HG03565 (cell line): ENCODE measurements around the gene MAGOH.
A peak's percentile ranks its signal among the peaks of the same experiment; 100 is the strongest.
"Not testable (repeated sequence)": the region's sequence is repeated elsewhere in the genome, so short reads cannot be mapped to it uniquely, and the experiment has no call there.

Source experiments
- ATAC-seq: cut with Tn5 transposase; IDR thresholded peaks from one replicate; pipeline ENCODE4 v1.9.1; 2021; ENCODE audit warnings: mild to moderate bottlenecking, moderate library complexity; ENCODE audit not compliant: unreplicated experiment

Gene MAGOH

DNA sequence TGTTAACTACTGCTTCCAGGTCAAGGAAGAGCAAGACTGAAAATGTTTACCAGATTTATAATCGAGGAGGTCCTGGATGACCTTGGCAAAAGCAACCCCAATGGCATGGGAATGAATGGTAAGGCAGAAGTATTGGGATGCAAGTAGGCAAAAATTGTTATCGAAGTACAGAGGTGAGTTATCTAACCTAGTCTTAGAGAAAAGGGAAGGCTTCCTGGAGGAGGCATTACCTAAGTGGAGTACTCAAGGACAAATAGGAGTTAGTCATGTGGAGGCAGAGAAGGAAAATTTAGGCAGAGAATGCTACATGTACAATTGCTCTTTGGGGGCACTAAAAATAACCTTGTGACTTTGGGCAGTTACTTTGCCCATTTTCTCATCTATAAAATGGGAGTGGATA lies 3.5 kb upstream of the MAGOH start:
- ATAC-seq = no peak

DNA sequence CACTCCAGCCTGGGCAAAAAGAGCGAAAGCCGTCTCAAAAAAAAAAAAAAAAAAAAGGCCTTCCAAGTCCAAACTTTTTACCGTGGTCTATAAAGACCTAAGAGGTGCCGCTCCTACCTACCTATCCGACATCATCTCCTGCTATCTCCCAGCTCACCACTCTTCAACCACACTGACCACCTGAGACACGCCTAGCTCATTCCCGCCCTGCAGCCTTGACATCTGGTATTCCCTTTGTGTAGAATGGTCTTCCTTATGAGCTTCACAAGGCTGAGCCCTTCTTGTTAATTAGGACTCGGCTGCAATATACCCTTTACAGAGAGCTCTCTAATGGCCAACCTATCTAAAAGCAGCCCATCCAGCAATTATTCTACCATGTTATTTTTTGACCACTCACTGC lies 680 bp downstream of the MAGOH start:
- ATAC-seq = no peak

DNA sequence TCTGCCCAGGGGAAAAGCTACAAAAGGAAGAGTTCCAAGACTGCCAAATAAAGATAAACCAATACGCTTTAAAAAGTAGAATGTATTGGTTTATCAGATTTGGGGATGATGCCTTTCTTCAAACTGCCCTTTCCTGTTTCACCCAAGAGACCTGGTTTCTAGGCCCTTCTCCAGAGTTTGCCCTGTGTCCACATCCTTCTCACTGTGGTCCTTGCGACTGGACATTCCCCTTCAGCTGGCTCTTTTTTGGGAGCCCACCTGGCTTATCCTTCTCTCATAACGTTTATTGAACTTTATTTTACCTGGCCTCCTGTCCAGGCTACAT lies 17.4 kb downstream of the MAGOH start:
- no peak for ATAC-seq

DNA sequence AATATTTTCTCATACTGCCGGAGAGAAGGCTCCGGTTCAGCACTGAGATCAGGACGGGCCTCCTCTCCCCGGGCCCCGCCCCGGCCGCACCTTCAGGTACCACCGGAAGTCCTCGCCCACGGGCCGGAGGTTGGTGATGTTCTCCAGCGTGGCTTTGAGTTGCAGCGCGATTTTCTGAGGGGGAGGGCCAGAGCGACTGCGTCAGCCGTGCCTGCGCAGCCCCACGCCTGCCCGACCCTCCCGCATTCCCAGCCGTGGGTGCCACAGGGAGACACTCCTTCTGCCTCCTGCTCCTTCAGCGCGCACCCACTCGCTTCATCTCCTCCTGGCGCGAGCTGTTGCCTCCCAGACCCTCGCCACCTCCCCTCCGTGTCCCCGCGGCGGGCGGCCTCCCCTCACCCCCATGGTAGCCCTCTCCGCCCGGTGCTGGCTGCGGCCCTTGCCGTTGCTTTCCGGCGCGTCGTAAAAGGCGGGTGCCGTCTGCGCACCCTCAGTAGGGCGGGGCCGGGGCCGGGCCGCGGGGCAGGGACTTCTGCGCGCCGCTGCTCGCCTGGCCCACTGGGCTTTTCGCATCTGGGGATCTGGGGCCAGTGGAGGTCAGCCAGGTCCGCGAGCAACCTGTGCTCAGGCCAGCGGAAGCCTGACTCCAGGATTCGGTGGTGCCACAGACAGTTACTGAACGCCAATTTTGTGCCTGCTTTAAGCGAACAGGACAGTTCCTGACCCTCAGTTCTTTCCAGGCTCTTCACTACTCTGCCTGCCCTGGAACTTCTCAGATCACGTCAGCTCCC lies 18.0 kb downstream of the MAGOH start, which contains the start of gene CZIB:
Gene CZIB, minus strand, starts transcription at position 464 of the 791 bp plus-strand sequence. Its CDS starts 59 bp downstream, at position 405.
- ATAC-seq = peak; percentile 89

DNA sequence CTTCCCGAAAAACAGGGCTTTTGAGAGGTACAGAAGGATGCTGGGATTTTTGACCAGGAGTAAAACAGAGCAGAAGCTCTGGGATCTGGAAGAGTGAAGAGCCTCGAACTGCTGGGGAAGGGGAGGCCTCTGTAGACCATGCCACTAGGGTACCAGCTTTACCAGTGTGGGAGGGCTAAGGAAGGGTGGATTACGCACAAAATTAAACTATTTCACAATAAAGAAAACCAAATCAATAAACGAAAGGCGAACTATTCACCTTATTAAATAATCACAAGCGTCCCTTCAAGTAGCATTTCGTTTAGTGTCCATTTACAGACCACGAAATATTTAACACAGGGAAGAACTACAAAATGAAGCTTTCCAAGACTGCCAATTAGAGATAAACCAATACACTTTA lies 18.6 kb downstream of the MAGOH start:
- ATAC-seq = no peak

DNA sequence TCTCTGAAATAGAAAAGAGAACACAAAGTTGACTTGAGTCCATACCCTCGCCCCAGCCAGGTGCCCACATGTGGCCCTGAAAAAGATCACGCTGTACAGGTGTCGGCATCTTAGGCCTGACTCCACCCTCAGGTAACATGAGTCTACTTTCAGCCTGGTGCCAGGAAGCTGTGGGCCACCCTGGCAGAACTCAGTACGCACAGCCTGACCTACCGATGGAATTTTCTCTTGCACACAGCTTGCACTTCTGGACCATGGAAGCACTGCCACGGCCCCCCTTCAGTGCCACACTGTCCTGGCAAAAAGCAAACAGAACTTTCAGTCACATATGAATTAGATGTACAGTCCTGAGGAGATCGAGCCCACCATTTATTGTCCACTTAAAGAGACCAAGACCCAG lies 20.1 kb downstream of the MAGOH start:
- ATAC-seq = no peak

DNA sequence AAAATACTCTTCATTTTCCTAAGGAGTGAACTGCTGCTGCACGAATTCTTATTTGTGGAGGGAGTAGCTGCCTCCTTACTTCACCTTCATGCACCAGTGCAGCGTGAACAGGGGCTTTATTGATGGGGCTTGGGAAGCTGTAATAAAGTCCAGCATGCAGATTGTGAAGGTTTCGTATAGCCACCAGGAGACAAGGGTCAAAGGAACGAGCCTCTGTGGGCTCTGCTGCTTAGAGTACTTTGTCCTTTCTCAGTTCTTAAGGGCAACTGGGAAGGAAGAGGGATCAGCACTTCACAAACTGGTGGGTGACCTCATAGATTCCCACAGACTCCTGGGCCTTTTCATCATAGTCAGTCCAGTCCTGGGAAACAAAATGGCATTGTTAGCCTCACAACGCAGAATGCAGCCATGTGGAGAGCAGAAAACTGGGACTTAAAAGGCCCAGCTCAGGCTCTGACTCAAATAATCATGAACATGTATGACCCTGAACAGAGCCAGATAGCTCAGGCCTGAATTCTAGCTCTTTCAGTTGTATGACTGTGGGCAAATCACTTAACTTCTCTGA lies 23.9 kb downstream of the MAGOH start:
- ATAC-seq = no peak

DNA sequence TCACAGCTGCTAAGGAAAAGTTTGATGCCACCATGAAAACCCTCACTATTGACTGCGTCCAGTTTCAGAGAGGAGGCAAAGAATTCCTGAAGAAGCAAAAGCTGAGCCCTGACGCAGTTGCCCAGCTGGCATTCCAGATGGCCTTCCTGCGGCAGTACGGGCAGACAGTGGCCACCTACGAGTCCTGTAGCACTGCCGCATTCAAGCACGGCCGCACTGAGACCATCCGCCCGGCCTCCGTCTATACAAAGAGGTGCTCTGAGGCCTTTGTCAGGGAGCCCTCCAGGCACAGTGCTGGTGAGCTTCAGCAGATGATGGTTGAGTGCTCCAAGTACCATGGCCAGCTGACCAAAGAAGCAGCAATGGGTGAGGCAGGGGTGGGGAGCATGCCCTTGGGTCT lies 27.4 kb downstream of the MAGOH start:
- ATAC-seq = no peak

DNA sequence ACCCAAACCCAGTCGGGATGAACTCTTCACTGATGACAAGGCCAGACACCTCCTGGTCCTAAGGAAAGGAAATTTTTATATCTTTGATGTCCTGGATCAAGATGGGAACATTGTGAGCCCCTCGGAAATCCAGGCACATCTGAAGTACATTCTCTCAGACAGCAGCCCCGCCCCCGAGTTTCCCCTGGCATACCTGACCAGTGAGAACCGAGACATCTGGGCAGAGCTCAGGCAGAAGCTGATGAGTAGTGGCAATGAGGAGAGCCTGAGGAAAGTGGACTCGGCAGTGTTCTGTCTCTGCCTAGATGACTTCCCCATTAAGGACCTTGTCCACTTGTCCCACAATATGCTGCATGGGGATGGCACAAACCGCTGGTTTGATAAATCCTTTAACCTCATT lies 28.0 kb downstream of the MAGOH start:
- ATAC-seq = no peak

DNA sequence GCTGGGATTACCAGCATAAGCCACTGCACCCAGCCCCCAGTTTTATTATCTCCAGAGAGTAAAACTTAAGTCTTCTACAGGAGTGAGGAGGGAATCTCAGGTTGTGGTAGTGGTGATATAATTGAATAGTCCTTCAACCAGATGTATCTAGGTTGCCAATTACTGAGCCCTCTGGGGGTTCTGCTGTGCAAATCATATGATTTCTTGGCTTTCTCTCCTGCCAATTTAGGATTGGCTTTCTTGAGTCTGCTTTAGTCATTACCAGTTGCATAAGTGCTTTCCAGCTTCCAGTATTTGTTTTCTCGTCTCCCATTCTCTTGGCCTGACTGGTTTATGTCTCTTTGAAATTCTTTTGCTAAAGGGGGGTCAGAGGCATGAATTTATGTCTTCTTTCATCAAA lies 30.6 kb downstream of the MAGOH start:
- ATAC-seq = no peak

DNA sequence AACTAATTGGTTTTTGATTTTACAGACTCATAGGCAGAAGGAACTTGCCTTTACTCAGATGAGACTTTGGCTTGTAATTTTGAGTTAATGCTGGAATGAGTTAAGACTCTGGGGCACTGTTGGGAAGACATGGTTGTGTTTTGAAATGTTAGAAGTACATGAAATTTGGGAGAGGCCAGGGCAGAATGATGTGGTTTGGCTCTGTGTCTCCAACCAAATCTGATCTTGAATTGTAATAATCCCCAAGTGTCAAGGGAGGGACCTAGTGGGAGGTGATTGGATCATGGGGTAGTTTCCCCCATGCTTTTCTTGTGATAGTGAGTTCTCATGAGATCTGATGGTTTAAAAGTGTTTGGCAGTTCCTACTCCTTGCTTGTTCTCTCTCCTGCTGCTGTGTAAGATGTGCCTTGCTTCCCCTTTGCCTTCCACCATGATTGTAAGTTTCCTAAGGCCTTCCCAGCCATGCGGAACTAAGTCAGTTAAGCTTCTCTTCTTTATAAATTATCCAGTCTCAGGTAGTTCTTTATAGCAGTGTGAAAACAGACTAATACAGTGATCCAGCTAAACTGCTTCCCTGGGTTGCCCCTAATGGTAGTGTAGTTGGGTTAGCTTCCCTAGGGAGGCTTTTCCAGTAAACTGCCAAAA lies 31.5 kb downstream of the MAGOH start:
- no peak for ATAC-seq

DNA sequence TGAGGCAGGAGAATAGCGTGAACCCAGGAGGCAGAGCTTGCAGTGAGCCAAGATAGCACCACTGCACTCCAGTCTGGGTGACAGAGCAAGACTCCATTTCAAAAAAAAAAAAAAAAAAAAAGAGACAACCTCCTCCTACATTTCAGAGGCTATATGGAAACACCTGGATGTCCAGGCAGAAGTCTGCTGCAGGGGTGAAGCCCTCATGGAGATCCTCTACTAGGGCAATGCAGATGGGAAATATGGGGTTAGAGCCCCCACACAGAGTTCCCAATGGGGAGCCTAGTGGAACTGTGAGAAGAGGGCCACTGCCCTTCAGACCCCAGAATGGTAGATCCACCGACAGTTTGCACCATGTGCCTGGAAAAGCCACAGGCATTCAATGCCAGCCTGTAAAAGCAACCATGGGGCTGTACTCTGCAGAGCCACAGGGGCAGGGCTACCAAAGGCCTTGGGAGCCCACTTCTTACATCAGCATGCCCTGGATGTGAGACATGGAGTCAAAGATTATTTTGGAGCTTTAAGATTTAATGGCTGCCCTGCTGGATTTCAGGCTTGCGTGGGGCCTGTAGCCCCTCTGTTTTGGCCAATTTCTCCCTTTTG lies 32.1 kb downstream of the MAGOH start:
- not testable (repeated sequence) for ATAC-seq

DNA sequence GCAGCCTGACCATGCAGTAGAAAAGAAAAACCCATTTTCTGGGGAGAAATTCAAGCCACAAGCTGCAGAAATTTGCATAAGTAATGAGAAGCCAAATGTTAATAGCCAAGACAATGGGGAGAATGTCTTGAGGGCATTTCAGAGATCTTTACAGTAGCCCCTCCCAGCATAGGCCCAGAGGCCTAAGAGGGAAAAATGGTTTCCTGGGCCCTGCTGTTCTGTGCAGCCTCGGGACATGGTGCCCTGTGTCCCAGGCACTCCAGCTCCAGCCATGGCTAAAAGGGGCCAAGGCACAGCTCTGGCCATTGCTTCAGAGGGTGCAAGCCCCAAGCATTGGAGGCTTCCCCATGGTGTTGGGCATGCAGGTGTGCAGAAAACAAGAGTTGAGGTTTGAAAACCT lies 32.8 kb downstream of the MAGOH start:
- not testable (repeated sequence) for ATAC-seq

DNA sequence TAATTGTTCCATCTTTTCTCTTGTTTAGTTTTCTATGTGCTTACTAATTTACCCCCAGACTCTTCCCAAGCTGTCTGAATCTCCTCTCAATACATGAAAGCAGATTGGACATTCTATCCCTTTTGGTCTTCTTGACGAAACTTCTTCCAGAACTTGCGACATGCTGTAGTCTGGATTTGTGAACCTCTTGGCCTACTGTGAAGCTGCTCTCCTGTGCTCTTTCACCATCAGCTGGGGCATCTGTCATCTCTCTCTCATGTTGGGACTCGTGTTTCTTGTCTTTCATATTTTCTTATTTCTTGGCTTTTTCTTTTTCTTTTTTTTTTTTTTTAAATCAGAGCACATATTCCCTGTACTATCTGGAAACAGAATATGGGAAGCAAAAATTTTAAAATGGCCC lies 34.9 kb downstream of the MAGOH start:
- ATAC-seq = no peak

DNA sequence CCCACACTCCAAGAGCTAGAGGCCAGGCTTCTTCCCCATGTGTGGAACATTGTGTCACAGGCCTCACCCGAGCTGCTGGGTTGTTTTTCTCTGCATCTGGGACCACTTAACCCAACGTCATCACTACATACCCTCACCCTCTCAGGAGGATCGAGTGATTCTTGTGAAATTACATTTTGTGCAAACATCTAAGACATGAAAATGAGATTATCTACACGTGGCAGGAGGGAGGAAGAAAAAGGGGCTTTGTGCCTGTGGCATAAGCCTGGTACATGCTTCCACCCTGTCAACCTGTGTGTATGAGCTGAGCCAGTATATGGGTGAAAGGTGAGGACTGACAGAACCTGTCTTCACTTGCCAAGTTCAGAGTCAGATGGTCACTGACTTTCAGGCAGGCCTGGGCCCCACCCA lies 40.1 kb downstream of the MAGOH start:
- no peak for ATAC-seq

DNA sequence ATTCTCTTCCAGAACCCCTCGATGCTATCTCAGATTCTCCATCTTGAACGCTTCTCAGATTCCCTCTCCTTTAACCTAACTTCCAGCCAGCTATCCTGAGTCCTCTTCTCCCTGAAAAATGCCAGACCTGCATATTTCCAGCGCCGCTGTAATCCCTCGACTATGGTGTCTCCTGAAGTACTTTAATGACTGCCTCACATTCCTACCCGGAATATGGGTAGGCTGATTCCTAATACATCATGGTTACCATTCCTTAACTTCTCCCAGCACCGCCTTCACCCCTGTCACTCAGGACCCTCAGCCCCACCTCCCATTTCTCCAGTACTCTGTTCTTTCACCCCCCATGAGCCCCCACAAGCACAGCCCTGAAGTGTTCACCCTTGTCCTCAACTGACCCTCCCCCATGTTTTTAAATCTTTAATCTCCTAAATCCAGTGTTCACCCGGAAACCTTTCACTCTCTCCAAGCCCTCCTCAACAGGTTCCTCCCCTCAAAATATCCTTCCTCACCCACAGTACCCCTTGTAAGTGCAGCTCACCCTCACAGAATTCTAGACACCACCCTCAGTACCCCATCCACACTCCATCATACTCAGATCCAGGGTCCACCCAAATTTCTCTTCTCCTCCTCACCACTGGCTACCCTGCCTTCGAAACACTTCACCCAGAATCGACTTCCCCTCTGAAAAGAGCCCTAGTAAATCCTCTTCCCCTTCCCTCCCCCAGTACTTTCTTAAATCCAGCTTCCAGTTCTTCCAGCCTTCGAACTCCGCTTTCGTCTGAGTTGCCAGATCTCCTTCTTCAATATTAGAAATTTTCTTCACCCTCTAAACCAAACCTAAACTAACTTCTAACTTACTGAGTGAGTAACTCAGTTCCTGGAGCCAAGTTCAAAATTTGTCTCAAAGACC lies 40.8 kb downstream of the MAGOH start:
- no peak for ATAC-seq

DNA sequence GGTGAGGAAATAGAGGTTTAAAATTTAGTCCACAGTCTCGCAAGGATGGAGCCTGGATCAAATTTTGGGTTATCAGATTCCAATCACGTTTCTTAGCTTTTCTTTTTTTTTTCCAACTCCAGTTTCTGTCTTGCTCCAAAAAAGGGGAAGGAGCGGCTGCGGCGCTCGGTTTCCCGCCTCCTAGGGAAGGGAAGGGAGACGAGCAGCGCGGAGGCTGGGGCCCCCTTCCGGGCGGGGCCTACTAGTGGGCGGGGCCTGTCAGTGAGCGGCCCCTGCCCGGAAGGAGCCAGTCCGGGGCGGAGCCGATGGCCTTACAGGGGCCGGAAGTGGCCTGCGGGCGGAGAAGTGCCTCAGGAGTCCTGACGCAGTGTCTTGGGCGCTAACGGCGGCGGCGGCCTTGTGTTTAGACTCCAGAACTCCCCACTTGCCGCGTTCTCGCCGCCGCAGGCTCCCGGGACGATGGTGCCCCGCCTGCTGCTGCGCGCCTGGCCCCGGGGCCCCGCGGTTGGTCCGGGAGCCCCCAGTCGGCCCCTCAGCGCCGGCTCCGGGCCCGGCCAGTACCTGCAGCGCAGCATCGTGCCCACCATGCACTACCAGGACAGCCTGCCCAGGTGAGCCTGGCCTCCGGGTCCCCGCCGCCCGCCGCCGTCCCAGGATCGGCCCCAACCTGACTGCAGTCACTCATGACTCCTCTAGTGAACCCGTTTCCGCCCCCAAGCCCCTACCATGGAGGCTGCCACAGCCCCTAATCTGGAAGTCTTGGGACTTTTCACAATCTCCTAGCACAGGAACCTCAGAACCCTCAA lies 41.6 kb downstream of the MAGOH start, which contains the start of gene CPT2:
Gene CPT2, plus strand, starts transcription at position 340 of the 806 bp plus-strand sequence. Its CDS starts 120 bp downstream, at position 460.
- ATAC-seq = peak; percentile 98

DNA sequence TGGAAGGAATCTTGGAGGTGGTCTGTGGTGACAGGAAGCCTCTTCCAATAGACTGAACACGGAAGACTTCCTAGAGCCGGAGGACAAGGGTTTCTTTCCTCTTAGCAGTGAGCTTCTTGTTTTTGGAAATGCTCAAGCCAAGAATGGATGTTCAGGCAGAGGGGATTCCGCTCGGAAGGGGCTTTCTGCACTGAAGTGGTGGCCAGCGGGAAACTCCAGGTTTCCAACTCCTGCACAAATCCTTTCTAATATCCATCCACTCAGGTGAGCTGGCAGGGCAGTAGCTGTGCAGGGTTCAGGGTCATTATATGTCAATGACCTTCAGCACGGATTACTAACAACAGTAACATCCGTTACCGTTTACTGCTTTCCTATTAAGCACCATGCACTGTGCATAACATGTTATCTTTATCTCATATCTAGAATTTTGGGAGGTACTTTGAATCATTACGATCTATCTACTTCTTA lies 42.3 kb downstream of the MAGOH start:
- ATAC-seq = no peak

DNA sequence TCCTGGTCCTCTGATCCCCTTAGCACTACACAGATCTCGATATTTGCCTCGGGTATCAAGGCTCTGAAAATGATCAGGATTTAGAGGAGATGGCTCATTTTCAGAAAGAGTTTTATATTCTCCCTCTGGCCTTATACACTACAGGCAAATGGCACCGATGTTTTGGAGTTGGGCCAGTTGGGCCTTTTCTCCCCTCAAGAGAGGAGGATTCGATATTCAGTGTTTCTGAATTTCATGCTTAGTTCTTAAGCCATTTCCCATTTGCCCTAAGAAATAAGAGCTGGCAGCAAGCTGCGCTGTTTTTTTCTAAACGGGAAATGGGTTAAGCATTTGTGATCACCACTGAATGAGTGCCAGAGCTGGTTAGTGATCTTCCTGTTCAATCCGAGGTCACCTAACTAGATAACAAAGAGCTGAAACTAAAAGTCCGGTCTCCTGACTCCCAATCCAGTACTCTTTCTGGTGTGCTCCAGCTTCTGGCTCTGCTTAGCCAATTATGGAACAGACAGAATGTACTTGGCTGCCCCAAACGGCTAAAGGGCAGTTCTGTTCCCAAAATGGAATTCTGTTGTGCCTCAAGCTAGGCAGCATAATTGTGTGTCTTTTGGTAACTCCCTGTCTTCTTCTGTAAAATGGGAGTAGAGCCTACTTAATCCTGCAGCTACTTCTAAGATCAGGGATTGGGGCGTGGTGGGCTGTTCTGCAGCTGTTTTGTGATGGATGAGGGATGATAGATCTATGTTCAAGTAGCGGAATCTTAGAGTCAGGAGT lies 42.9 kb downstream of the MAGOH start:
- ATAC-seq = no peak
